Thoracic aorta (tissue), 2 donors: ENCODE measurements around the gene ANKRD33B. TPM values are rescaled to one million over a fixed set of nuclear protein-coding genes. Genes with fewer than 3 reads are reported as not detected.

ENCODE experiments used
- ATAC-seq: fragments of 150-250 bp; one replicate; pipeline ENCODE4 v1.8.0; 2017; ENCODE audit warnings: low read depth; ENCODE audit not compliant: insufficient number of reproducible peaks, low FRiP score
- DNase-seq: peaks from one replicate; pipeline ENCODE4 v3.0.0-alpha.2; 2020; ENCODE audit warnings: low spot score
- H3K27ac ChIP-seq, 2 donors: fragments of 200-600 bp; sonication (generic); 1 replicate in 1 of 2; 2 replicates in 1 of 2; pipeline ENCODE4 v1.5.1; 2016; ENCODE audit warnings: mild to moderate bottlenecking in 2 of 2, moderate library complexity in 2 of 2
- H3K27me3 ChIP-seq: fragments of 200-600 bp; sonication (generic); replicated peaks from 2 replicates; pipeline ENCODE4 v1.6.0; 2016; ENCODE audit warnings: mild to moderate bottlenecking; ENCODE audit not compliant: insufficient read depth
- H3K36me3 ChIP-seq: fragments of 200-600 bp; sonication (generic); one replicate; pipeline ENCODE4 v1.5.1; 2016
- H3K4me1 ChIP-seq, 2 donors: fragments of 200-600 bp; sonication (generic); 1 replicate in 1 of 2; 2 replicates in 1 of 2; pipeline versions ENCODE4 v1.5.1 to v1.6.0; 2016; ENCODE audit warnings: low read depth in 2 of 2, mild to moderate bottlenecking in 1 of 2; ENCODE audit not compliant: control insufficient read depth in 1 of 2
- H3K4me3 ChIP-seq: fragments of 200-600 bp; sonication (generic); 2 replicates; pipeline ENCODE4 v1.5.1; 2016; ENCODE audit warnings: mild to moderate bottlenecking
- H3K9me3 ChIP-seq: fragments of 200-600 bp; sonication (generic); 2 replicates; pipeline ENCODE4 v1.5.1; 2016
- CTCF ChIP-seq: fragments of 200-600 bp; sonication (generic); IDR thresholded peaks from one replicate; pipeline ENCODE4 v1.5.1; 2019; ENCODE audit warnings: antibody characterized with exemption
- total RNA-seq, 2 donors: library from RNA; depleted of rRNA; stranded (reverse); fragments of >200 nt; gene quantifications; one replicate each; pipeline versions ENCODE4 v1.1.0 to v1.2.3, GENCODE V29; 2016

The ANKRD33B gene
- total RNA-seq, 2 donors from 2014 or later = 4.9 to 5.7 TPM

GRCh38 chr5:10615693-10616092 lies 51.8 kb downstream of the ANKRD33B start:
- Histone ChIP-seq H3K4me1 (peaks cover 0 to 11% of the 10 kb centered on the region in 2 donors), H3K27ac (no peak overlapping the region), H3K9me3 (no peaks in the 10 kb centered on the region), H3K36me3 (no peaks in the 10 kb centered on the region), H3K27me3 (no peaks in the 10 kb centered on the region), H3K4me3 (no peak overlapping the region)
- ATAC-seq = no peak
- no peak for DNase-seq
- no peak for TF ChIP-seq CTCF

- Histone ChIP-seq H3K4me1 (no peaks in the 10 kb centered on the region), H3K27me3 (no peaks in the 10 kb centered on the region), H3K9me3 (no peaks in the 10 kb centered on the region), H3K4me3 (no peak overlapping the region), H3K27ac (no peak overlapping the region), H3K36me3 (no peaks in the 10 kb centered on the region)
- ATAC-seq (no peak), DNase-seq (no peak)
- no peak for TF ChIP-seq CTCF
These were observed 53.2 kb downstream of the ANKRD33B start for GRCh38 chr5:10617103-10617502.

GRCh38 chr5:10618311-10618710 lies 54.4 kb downstream of the ANKRD33B start:
- no peaks in the 10 kb centered on the region for H3K27me3 ChIP-seq
- H3K4me3 ChIP-seq = no peak overlapping the region
- no peaks in the 10 kb centered on the region for H3K9me3 ChIP-seq
- H3K27ac ChIP-seq = no peak overlapping the region
- H3K36me3 ChIP-seq = no peaks in the 10 kb centered on the region
- H3K4me1 ChIP-seq = no peaks in the 10 kb centered on the region
- TF ChIP-seq CTCF = no peak
- ATAC-seq (no peak), DNase-seq (no peak)

GRCh38 chr5:10619649-10620048 lies 55.8 kb downstream of the ANKRD33B start:
- no peaks in the 10 kb centered on the region for H3K36me3 ChIP-seq
- no peaks in the 10 kb centered on the region for H3K9me3 ChIP-seq
- DNase-seq (no peak), ATAC-seq (no peak)
- no peak overlapping the region for H3K27ac ChIP-seq
- no peak for TF ChIP-seq CTCF
- no peak overlapping the region for H3K4me3 ChIP-seq
- no peaks in the 10 kb centered on the region for H3K4me1 ChIP-seq
- no peaks in the 10 kb centered on the region for H3K27me3 ChIP-seq

- DNase-seq (no peak), ATAC-seq (no peak)
- no peak overlapping the region for H3K4me3 ChIP-seq
- H3K4me1 ChIP-seq = no peaks in the 10 kb centered on the region
- no peaks in the 10 kb centered on the region for H3K9me3 ChIP-seq
- H3K27ac ChIP-seq = no peak overlapping the region
- H3K27me3 ChIP-seq = no peaks in the 10 kb centered on the region
- no peaks in the 10 kb centered on the region for H3K36me3 ChIP-seq
- no peak for TF ChIP-seq CTCF
These were observed 56.5 kb downstream of the ANKRD33B start for GRCh38 chr5:10620346-10620745.
